ENCODE measurements around the gene CLCN2.

The CLCN2 gene

DNA sequence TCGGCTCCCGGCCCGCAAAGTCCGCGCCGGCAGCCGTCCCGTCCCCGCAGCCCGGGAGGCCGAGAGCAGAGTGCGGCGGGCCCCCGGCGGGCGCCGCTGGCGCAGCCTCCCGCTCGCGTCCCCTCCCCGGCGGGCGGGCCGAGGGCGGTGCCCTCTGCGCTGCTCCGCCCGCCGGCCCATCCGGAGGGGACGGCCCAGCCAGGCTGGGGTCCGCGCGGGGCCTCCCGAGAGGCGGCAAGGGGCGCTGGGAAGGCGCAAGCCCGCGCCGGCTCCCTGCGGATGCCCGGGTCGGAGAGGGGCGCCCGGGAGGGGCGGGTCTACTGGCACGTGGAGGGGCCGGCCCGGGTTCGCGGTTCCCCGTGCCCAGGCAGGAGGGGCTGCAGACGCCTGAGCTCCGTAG lies at the start of gene CLCN2, which contains the start of gene POLR2H:
TSS of gene CLCN2 (minus strand) at position 74 of the 400 bp plus-strand sequence. CDS start 126 bp downstream, outside the sequence.
TSS of gene POLR2H (plus strand) at position 179 of the 400 bp plus-strand sequence. CDS start 1,783 bp downstream, outside the sequence.
- no peak for DNase-seq

GRCh38 chr3:184409946-184410500 lies 48.6 kb upstream of the CLCN2 start:
- no peak for DNase-seq

DNA sequence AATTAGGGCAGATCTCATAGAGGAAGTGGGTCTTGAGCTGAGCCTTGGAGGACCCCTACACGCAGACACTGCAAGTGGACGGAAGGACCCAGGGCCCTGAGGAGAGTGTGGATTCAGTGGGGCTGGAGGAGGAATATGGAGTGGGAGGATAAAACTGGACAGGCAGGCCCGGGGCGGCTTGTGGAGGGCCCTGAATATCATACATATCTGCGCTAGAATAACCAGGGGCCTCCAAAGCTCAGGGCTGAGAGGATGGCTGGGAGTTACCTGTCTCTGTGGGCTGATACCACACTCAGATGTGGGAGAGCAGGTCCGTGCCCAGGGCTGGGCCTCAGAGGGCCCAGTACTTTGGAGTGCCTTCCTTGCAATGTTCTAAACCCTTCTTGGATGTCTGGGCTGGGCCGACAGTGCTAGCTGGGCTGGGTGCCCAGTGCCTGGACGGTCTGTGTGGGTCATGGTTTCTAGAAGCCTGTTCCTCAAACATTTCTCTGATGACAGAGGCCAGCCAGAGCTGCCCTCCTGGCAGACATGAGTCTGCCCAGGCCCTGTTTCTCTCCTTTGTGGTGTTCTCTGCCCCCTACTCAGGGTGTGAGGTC lies 48.0 kb upstream of the CLCN2 start:
- DNase-seq, result no peak

DNA sequence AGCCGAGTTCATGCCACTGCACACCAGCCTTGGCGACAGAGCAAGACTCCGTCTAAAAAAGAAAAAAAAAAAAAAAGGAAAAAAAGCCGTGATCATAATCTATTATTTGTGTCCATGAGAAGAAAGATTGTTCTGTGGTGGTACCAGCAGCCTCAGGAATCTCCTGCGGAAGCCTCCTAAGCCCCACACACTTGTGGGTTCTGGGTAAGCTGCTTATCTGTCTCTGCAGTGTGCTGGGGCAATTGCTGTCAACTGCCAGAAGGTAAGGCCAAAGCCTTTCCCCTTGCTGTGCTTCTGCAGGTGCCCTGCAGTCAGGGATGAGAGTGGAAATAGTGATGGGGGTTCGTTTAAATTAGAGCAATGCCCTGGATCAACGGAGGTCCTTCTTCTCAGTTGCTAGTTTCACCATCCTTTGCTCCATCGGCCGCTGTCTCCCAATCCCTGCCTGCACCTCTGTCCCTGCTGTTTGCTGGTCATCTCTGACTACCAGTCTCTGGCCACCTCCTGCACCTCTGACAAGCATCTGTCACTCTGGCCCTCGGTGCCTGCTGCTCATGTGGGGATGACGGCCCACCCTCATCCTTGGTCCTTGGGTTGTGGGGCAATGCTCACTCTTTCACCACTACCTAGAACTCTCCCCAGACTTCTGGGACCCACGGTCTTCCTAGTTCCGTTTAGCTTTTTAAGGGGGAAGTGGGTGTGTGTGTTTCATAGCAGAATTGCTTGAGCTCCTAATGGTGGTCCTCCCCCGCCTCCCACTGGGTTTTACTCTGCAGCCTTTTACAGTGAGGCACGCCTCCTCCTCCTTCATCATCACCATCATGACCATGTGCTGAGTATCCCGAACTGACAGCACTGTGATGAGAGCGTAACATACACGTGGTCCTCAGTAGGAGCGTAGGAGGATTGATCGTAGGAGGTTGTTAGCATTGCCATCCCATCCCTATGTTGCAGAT lies 43.9 kb upstream of the CLCN2 start:
- DNase-seq, result no peak

- no peak for DNase-seq
Measured at GRCh38 chr3:184399410-184399809, 38.0 kb upstream of the CLCN2 start.

DNA sequence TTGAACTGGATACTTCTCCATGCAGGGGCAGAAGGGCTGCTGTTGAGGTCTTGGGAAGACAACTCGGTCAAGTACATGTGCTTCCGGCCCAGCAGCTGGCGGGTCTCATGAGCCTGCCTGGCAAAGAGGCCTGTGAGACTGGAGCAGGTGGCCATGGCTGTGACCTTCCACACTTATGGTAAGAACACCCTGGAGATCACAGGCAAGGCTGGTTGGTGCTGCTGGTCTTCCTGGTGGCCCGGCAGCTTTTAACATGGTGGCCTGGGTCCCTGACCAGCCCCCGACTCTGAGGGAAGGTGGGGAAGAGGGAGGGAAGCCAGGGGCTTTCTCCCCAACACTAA lies 33.9 kb upstream of the CLCN2 start:
- no peak for DNase-seq

GRCh38 chr3:184391266-184391665 lies 29.9 kb upstream of the CLCN2 start:
- DNase-seq, result no peak

GRCh38 chr3:184389935-184390528 lies 28.6 kb upstream of the CLCN2 start:
- DNase-seq, result no peak

DNA sequence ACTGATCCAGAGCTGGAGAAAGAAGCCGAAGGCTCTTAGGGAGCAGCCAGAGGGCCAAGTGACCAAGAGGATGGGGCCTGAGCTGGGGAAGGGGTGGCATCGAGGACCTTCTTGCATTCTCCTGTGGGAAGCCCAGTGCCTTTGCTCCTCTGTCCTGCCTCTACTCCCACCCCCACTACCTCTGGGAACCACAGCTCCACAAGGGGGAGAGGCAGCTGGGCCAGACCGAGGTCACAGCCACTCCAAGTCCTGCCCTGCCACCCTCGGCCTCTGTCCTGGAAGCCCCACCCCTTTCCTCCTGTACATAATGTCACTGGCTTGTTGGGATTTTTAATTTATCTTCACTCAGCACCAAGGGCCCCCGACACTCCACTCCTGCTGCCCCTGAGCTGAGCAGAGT lies 28.0 kb upstream of the CLCN2 start:
- no peak for DNase-seq

- no peak for DNase-seq
Measured at GRCh38 chr3:184388936-184389230, 27.5 kb upstream of the CLCN2 start.

DNA sequence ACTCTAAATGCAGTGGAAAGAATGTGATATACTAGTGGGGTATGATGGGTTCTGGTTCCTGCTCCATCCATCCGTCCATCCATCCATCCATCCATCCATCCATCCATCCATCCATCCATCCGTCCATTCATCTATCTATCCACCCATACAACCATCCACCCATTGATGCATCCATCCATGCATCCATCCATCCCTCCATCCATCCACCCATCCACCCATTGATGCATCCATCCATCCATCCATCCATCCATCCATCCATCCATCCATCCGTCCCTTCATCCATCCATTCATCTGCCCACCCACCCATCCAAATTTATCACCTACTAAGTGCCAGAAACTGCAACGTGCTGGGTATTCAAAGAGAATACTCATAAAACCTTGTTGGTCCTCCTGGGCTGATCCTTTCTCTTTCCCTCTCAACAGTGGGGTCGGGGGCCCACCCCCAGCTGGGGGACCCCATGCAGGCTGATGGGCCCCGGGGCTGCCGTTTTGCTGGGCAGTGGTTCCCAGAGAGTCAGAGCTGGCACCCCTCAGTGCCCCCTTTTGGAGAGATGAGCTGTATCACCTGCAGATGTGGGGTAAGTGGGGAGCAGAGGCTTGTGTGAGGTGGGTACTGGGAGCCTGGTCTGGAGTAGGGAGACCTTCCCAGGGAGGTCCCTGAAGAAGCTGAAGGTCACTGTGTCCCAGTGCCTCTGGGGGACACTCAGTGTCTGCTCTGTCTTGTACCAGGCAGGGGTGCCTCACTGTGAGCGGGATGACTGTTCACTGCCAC lies 26.9 kb upstream of the CLCN2 start:
- no peak for DNase-seq

- no peak for DNase-seq
Measured at GRCh38 chr3:184387174-184387714, 25.8 kb upstream of the CLCN2 start.

- no peak for DNase-seq
Measured at GRCh38 chr3:184386047-184386806, 24.8 kb upstream of the CLCN2 start.

- DNase-seq, result no peak
Measured at GRCh38 chr3:184384856-184385422, 23.5 kb upstream of the CLCN2 start.

DNA sequence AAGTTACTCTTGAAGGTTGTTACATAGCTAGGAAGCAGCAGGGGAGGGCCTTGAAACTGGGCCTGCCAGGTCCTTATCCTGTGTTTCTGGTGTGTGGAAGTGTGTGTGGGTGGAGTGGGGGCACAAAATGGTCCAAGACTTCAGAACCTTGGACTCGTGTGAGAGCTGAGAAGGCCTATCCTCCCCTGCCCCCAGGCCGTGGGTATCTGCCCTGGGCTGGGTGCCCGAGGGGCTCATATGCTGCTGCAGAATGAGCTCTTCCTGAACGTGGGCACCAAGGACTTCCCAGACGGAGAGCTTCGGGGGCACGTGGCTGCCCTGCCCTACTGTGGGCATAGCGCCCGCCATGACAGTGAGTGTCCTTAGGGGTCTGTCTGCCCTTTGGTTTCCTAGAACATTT lies 22.9 kb upstream of the CLCN2 start:
- DNase-seq, result no peak

DNA sequence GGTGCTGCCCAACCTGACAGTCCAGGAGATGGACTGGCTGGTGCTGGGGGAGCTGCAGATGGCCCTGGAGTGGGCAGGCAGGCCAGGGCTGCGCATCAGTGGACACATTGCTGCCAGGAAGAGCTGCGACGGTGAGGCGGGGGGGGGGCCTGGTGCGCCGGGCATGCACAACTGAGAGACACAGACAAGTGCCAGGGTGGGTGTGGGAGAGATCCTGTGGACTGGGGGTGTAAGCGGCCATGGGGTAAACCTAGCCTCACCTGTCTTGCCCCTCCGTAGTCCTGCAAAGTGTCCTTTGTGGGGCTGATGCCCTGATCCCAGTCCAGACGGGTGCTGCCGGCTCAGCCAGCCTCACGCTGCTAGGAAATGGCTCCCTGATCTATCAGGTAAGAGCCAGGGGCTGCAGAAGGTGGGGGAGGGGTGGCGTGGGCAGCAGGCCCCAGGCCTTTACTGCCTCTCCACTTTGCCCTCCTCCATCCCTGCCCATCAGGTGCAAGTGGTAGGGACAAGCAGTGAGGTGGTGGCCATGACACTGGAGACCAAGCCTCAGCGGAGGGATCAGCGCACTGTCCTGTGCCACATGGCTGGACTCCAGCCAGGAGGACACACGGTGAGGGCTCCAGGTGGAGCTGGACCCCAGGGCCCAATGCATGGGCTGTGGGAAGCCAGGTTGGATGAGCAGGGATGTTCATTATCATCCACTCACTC lies 21.8 kb upstream of the CLCN2 start:
- no peak for DNase-seq

- no peak for DNase-seq
Measured at GRCh38 chr3:184382326-184383032, 21.1 kb upstream of the CLCN2 start.

DNA sequence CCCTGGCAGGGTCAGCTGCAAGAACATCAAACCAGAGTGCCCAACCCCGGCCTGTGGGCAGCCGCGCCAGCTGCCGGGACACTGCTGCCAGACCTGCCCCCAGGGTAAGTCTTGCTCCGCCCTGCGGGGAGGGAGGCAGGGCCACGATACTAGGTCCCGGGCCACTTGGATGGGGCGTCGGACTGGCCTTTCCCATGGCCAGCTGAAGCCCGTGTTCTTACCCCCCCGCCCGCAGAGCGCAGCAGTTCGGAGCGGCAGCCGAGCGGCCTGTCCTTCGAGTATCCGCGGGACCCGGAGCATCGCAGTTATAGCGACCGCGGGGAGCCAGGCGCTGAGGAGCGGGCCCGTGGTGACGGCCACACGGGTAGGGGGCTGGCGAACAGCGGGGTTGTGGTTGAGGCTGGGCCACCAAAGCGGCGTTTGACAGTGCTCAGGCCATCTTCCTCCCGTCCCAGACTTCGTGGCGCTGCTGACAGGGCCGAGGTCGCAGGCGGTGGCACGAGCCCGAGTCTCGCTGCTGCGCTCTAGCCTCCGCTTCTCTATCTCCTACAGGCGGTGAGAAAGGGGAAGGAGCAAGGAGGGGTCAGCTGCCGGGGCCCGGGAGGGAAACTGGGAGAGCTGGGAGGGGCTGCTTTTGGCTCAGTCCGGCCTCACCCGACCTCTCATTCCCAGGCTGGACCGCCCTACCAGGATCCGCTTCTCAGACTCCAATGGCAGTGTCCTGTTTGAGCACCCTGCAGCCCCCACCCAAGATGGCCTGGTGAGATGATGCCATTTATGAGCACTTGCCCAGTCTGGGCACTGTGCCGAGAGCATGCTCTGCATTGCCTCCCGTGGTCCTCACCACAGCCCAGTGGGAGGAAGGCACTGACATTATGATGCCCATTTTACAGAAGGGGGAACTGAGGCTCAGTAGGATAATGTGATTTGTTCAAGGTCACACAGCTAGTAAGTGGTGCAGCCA lies 20.1 kb upstream of the CLCN2 start:
- no peak for DNase-seq

All from GF-D8 (cell line).